HEK293 (cell line): ENCODE measurements around the gene ZNF747.

Experiments used
- CTCF ChIA-PET: fragments of 350-600 bp; formaldehyde crosslinking; extraction: SDS; loops from one replicate; lab custom pipeline; 2021; ENCODE audit warnings: antibody characterized with exemption; lab: Yijun Ruan, JAX
- POLR2A ChIA-PET: fragments of 300-600 bp; formaldehyde crosslinking; extraction: SDS; loops from one replicate; lab custom pipeline; 2020; ENCODE audit warnings: antibody characterized with exemption, inconsistent platforms; lab: Yijun Ruan, JAX
- H3K27ac ChIP-seq: fragments of 200-500 bp; sonication (Bioruptor generic); 2 replicates; pipeline ENCODE4 v1.5.1; 2014; ENCODE audit warnings: low read depth, low read length, control low read depth, inconsistent platforms; ENCODE audit errors: extremely low read depth
- H3K36me3 ChIP-seq, 2 experiments: fragments of 200-500 bp in 1 of 2; sonication (Bioruptor generic) in 1 of 2; 1 replicate in 1 of 2; 2 replicates in 1 of 2; pipeline ENCODE4 v1.5.1; 2014 to 2017; ENCODE audit warnings: inconsistent platforms in 2 of 2, low read length in 2 of 2; ENCODE audit not compliant: control insufficient read depth in 2 of 2, insufficient read depth in 1 of 2
- H3K4me1 ChIP-seq: fragments of 200-500 bp; sonication (Bioruptor generic); 2 replicates; pipeline ENCODE4 v1.5.1; 2014; ENCODE audit warnings: mild to moderate bottlenecking, low read length, inconsistent platforms; ENCODE audit not compliant: control insufficient read depth, insufficient read depth
- H3K4me3 ChIP-seq: 2 replicates; pipeline ENCODE4 v1.5.1; 2011; ENCODE audit warnings: low read depth, mild to moderate bottlenecking, control low read depth, low read length, moderate library complexity
- H3K9me3 ChIP-seq: fragments of 200-500 bp; sonication (Bioruptor generic); 2 replicates; pipeline ENCODE4 v1.5.1; 2014; ENCODE audit warnings: low read depth, low read length, inconsistent platforms; ENCODE audit not compliant: control insufficient read depth, insufficient read depth
- KLF10 ChIP-seq: fragments of 450-650 bp; IDR thresholded peaks from 2 replicates; pipeline ENCODE4 v1.5.1; 2018; ENCODE audit warnings: missing biosample characterization, mild to moderate bottlenecking, missing genetic modification characterization
- RBAK ChIP-seq: fragments of 450-650 bp; formaldehyde crosslinking; IDR thresholded peaks from 2 replicates; pipeline ENCODE4 v1.5.1; 2016; ENCODE audit warnings: missing biosample characterization, missing genetic modification characterization
- SETDB1 ChIP-seq: IDR thresholded peaks from one replicate; pipeline ENCODE4 v1.6.1; 2017; ENCODE audit warnings: mild to moderate bottlenecking, low read length, moderate library complexity, mixed read lengths; ENCODE audit not compliant: insufficient read length
- TCF7L2 ChIP-seq: IDR thresholded peaks from 2 replicates; pipeline ENCODE4 v1.6.1; 2011; ENCODE audit warnings: low read depth, mild to moderate bottlenecking, inconsistent platforms, low read length, moderate library complexity, borderline replicate concordance
- TRIM28 ChIP-seq: IDR thresholded peaks from 2 replicates; pipeline ENCODE4 v1.6.1; 2011; ENCODE audit warnings: low read length, control low read depth, borderline replicate concordance
- ZIC2 ChIP-seq: fragments of 450-650 bp; formaldehyde crosslinking; IDR thresholded peaks from 2 replicates; pipeline ENCODE4 v1.5.1; 2016; ENCODE audit warnings: missing biosample characterization, missing genetic modification characterization
- ZNF121 ChIP-seq: fragments of 450-650 bp; formaldehyde crosslinking; IDR thresholded peaks from 2 replicates; pipeline ENCODE4 v1.5.1; 2016; ENCODE audit warnings: missing biosample characterization, missing genetic modification characterization
- ZNF132 ChIP-seq: fragments of 450-650 bp; formaldehyde crosslinking; IDR thresholded peaks from 2 replicates; pipeline ENCODE4 v1.5.1; 2017; ENCODE audit warnings: missing biosample characterization, missing genetic modification characterization, borderline replicate concordance
- ZNF133 ChIP-seq: fragments of 450-650 bp; formaldehyde crosslinking; IDR thresholded peaks from 2 replicates; pipeline ENCODE4 v1.5.1; 2016; ENCODE audit warnings: missing biosample characterization, missing genetic modification characterization
- ZNF19 ChIP-seq: fragments of 450-650 bp; formaldehyde crosslinking; IDR thresholded peaks from 2 replicates; pipeline ENCODE4; 2016; ENCODE audit warnings: missing biosample characterization, missing genetic modification characterization, low read depth
- ZNF335 ChIP-seq: fragments of 450-650 bp; formaldehyde crosslinking; conservative IDR thresholded peaks from 2 replicates; pipeline ENCODE4 v1.5.1; 2016; ENCODE audit warnings: missing biosample characterization, missing genetic modification characterization
- ZNF366 ChIP-seq: fragments of 450-650 bp; formaldehyde crosslinking; conservative IDR thresholded peaks from 2 replicates; pipeline ENCODE4 v1.5.1; 2016; ENCODE audit warnings: missing biosample characterization, missing genetic modification characterization
- ZNF391 ChIP-seq: fragments of 450-650 bp; formaldehyde crosslinking; IDR thresholded peaks from 2 replicates; pipeline ENCODE4 v1.5.1; 2016; ENCODE audit warnings: low read depth, missing biosample characterization, missing genetic modification characterization, borderline replicate concordance
- ZNF585B ChIP-seq: fragments of 450-650 bp; formaldehyde crosslinking; IDR thresholded peaks from 2 replicates; pipeline ENCODE4 v1.5.1; 2016; ENCODE audit warnings: missing biosample characterization, missing genetic modification characterization
- ZNF670 ChIP-seq: fragments of 450-650 bp; formaldehyde crosslinking; IDR thresholded peaks from 2 replicates; pipeline ENCODE4 v1.5.1; 2016; ENCODE audit warnings: missing biosample characterization, missing genetic modification characterization, low read depth
- ZXDB ChIP-seq: fragments of 450-650 bp; formaldehyde crosslinking; IDR thresholded peaks from 2 replicates; pipeline ENCODE4 v1.5.1; 2016; ENCODE audit warnings: missing biosample characterization, missing genetic modification characterization
- TF ChIP-seq, protein P1 (sequence below): fragments of 450-650 bp; formaldehyde crosslinking; IDR thresholded peaks from 2 replicates; pipeline ENCODE4 v1.5.1; 2016; ENCODE audit warnings: missing biosample characterization, missing genetic modification characterization
- TF ChIP-seq, protein P2 (sequence below): fragments of 450-650 bp; formaldehyde crosslinking; IDR thresholded peaks from 2 replicates; pipeline ENCODE4 v1.5.1; 2016; ENCODE audit warnings: missing biosample characterization, missing genetic modification characterization
- TF ChIP-seq, protein P3 (sequence below): fragments of 450-650 bp; formaldehyde crosslinking; conservative IDR thresholded peaks from 2 replicates; pipeline ENCODE4 v1.5.1; 2016; ENCODE audit warnings: low read depth, missing biosample characterization, missing genetic modification characterization

Gene ZNF747

DNA sequence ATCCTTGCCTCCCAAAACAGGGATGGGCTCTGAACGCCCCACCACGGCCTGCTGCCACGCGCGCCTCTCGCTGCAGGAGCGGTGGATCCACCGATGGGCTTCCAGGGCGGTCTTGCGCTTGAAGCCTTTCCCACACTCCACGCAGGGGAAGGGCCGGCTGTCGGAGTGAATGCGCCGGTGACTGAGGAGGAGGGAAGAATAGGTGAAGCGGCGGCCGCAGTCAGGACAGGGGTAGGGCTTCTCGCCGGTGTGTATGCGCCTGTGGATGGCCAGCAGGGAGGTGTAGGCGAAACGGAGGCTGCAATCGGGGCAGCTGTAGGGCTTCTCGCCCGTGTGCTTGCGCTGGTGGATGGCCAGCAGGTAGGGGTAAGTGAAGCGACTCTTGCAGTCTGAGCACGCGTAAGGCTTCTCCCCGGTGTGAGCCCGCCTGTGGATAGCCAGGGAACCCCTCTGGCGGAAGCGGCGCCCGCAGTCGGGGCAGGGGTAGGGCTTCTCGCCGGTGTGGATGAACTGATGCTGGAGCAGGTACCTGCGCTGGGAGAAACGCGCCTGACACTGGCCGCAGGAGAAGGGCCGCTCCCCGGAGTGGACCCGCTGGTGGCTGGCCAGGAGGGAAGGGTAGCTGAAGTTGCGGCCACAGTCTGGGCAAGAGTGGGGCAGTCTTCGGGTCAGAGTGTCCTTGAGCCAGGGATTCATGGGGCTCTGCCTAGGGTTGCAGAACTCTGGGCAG is 48.1 kb upstream of the ZNF747 start:
- Histone ChIP-seq H3K9me3 (no peaks in the 10 kb centered on the region), H3K4me1 (no peaks in the 10 kb centered on the region), H3K36me3 (peaks cover 0 to 29% of the 10 kb centered on the region in 2 experiments; a peak in 2 of 3 replicates), H3K27ac (no peak overlapping the region), H3K4me3 (no peak overlapping the region)
- ChIA-PET POLR2A (no interaction called here), CTCF (interaction anchor here (0.9 kb wide), 1 partner anchor 16 kb away, joined by 3 read pairs; no protein-coding TSS in a partner anchor)
- TF ChIP-seq ZNF585B (tag by site-specific recombination): no peak
- TF ChIP-seq ZNF19 (tag by site-specific recombination): no peak
- TF ChIP-seq RBAK (tag by site-specific recombination): no peak
- TF ChIP-seq SETDB1: no peak
- TF ChIP-seq, protein P1, sequence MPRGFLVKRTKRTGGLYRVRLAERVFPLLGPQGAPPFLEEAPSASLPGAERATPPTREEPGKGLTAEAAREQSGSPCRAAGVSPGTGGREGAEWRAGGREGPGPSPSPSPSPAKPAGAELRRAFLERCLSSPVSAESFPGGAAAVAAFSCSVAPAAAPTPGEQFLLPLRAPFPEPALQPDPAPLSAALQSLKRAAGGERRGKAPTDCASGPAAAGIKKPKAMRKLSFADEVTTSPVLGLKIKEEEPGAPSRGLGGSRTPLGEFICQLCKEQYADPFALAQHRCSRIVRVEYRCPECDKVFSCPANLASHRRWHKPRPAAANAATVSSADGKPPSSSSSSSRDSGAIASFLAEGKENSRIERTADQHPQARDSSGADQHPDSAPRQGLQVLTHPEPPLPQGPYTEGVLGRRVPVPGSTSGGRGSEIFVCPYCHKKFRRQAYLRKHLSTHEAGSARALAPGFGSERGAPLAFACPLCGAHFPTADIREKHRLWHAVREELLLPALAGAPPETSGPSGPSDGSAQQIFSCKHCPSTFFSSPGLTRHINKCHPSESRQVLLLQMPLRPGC: no peak
- no peak for TF ChIP-seq TRIM28
- TF ChIP-seq, protein P2, sequence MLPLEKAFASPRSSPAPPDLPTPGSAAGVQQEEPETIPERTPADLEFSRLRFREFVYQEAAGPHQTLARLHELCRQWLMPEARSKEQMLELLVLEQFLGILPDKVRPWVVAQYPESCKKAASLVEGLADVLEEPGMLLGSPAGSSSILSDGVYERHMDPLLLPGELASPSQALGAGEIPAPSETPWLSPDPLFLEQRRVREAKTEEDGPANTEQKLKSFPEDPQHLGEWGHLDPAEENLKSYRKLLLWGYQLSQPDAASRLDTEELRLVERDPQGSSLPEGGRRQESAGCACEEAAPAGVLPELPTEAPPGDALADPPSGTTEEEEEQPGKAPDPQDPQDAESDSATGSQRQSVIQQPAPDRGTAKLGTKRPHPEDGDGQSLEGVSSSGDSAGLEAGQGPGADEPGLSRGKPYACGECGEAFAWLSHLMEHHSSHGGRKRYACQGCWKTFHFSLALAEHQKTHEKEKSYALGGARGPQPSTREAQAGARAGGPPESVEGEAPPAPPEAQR: no peak
- TF ChIP-seq ZNF391 (tag by site-specific recombination): no peak
- TF ChIP-seq ZNF670 (tag by site-specific recombination): no peak
- TF ChIP-seq ZNF132: no peak
- no peak for TF ChIP-seq ZNF366 (tag by site-specific recombination)
- TF ChIP-seq, protein P3, sequence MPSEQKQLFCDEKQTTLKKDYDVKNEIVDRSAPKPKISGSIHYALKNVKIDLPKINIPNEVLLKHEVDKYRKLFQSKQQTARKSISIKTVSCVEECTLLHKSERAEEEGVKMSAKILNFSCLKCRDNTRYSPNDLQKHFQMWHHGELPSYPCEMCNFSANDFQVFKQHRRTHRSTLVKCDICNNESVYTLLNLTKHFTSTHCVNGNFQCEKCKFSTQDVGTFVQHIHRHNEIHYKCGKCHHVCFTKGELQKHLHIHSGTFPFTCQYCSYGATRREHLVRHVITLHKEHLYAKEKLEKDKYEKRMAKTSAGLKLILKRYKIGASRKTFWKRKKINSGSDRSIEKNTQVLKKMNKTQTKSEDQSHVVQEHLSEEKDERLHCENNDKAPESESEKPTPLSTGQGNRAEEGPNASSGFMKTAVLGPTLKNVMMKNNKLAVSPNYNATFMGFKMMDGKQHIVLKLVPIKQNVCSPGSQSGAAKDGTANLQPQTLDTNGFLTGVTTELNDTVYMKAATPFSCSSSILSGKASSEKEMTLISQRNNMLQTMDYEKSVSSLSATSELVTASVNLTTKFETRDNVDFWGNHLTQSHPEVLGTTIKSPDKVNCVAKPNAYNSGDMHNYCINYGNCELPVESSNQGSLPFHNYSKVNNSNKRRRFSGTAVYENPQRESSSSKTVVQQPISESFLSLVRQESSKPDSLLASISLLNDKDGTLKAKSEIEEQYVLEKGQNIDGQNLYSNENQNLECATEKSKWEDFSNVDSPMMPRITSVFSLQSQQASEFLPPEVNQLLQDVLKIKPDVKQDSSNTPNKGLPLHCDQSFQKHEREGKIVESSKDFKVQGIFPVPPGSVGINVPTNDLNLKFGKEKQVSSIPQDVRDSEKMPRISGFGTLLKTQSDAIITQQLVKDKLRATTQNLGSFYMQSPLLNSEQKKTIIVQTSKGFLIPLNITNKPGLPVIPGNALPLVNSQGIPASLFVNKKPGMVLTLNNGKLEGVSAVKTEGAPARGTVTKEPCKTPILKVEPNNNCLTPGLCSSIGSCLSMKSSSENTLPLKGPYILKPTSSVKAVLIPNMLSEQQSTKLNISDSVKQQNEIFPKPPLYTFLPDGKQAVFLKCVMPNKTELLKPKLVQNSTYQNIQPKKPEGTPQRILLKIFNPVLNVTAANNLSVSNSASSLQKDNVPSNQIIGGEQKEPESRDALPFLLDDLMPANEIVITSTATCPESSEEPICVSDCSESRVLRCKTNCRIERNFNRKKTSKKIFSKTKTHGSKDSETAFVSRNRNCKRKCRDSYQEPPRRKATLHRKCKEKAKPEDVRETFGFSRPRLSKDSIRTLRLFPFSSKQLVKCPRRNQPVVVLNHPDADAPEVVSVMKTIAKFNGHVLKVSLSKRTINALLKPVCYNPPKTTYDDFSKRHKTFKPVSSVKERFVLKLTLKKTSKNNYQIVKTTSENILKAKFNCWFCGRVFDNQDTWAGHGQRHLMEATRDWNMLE (tag by site-specific recombination): no peak
- TF ChIP-seq KLF10: no peak
- no peak for TF ChIP-seq ZXDB (tag by site-specific recombination)
- TF ChIP-seq ZNF121: no peak
- no peak for TF ChIP-seq ZNF133 (tag by site-specific recombination)
- TF ChIP-seq TCF7L2: no peak
- no peak for TF ChIP-seq ZNF335
- no peak for TF ChIP-seq ZIC2
